Liver (tissue), 9 donors: ENCODE data around the gene LIMS2. TPM values are rescaled to one million over a fixed set of nuclear protein-coding genes. Genes with fewer than 3 reads are reported as not detected.

Experiments used
- DNase-seq: peaks from one replicate; pipeline ENCODE4 v3.0.0-alpha.2; 2017; ENCODE audit warnings: low spot score
- H3K27ac ChIP-seq, 2 donors: one replicate each; pipeline ENCODE4 v1.7.0; 2013; ENCODE audit warnings: inconsistent platforms in 2 of 2, low read length in 2 of 2, control low read depth in 1 of 2, low read depth in 1 of 2, mild to moderate bottlenecking in 1 of 2
- H3K27me3 ChIP-seq, 4 donors: one replicate each; pipeline versions ENCODE4 v1.6.1 to v1.7.0; 2013; ENCODE audit warnings: low read length in 3 of 4, inconsistent platforms in 1 of 4, mild to moderate bottlenecking in 1 of 4, moderate library complexity in 1 of 4; ENCODE audit not compliant: control insufficient read depth in 4 of 4, insufficient read depth in 4 of 4
- H3K36me3 ChIP-seq, 4 donors: one replicate each; pipeline versions ENCODE4 v1.6.1 to v1.7.0; 2013; ENCODE audit warnings: low read length in 3 of 4, mild to moderate bottlenecking in 3 of 4, low read depth in 1 of 4, moderate library complexity in 1 of 4; ENCODE audit not compliant: control insufficient read depth in 4 of 4, insufficient read depth in 3 of 4
- H3K4me1 ChIP-seq, 4 donors: one replicate each; pipeline versions ENCODE4 v1.6.1 to v1.7.0; 2013; ENCODE audit warnings: low read length in 3 of 4, mild to moderate bottlenecking in 3 of 4, moderate library complexity in 1 of 4; ENCODE audit not compliant: control insufficient read depth in 4 of 4, insufficient read depth in 4 of 4
- H3K4me3 ChIP-seq, 3 donors: one replicate each; pipeline versions ENCODE4 v1.6.1 to v1.7.0; 2013; ENCODE audit warnings: low read length in 3 of 3, control low read depth in 1 of 3, low read depth in 1 of 3, mild to moderate bottlenecking in 1 of 3
- H3K9ac ChIP-seq, 2 donors: one replicate each; pipeline ENCODE4 v1.7.0; 2013; ENCODE audit warnings: low read length in 2 of 2, mild to moderate bottlenecking in 2 of 2, moderate library complexity in 2 of 2, control low read depth in 1 of 2, low read depth in 1 of 2
- H3K9me3 ChIP-seq, 4 donors: one replicate each; pipeline versions ENCODE4 v1.6.1 to v1.7.0; 2013; ENCODE audit warnings: low read length in 3 of 4; ENCODE audit not compliant: control insufficient read depth in 4 of 4
- CTCF ChIP-seq: fragments of 150-350 bp; IDR thresholded peaks from 2 replicates; pipeline ENCODE4 v1.5.1; 2017; ENCODE audit warnings: improper control_type of control experiment, low read depth, low read length; ENCODE audit not compliant: missing input control
- EGR1 ChIP-seq, 2 donors: IDR thresholded peaks; 2 replicates each; pipeline ENCODE4 v1.6.1; 2016 to 2018; ENCODE audit warnings: antibody characterized with exemption in 2 of 2, low read depth in 2 of 2
- FOXA2 ChIP-seq: IDR thresholded peaks from 2 replicates; pipeline ENCODE4 v1.6.1; 2016; ENCODE audit warnings: antibody characterized with exemption
- HNF4G ChIP-seq: IDR thresholded peaks from 2 replicates; pipeline ENCODE4 v1.6.1; 2016; ENCODE audit warnings: antibody characterized with exemption
- JUND ChIP-seq, 2 donors: IDR thresholded peaks; 2 replicates each; pipeline ENCODE4 v1.6.1; 2016; ENCODE audit warnings: antibody characterized with exemption in 2 of 2
- RAD21 ChIP-seq, 2 donors: IDR thresholded peaks; 2 replicates each; pipeline ENCODE4 v1.6.1; 2016; ENCODE audit warnings: antibody characterized with exemption in 2 of 2, mild to moderate bottlenecking in 2 of 2
- RXRA ChIP-seq, 2 donors: IDR thresholded peaks; 2 replicates each; pipeline ENCODE4 v1.6.1; 2017 to 2018; ENCODE audit warnings: antibody characterized with exemption in 2 of 2, mild to moderate bottlenecking in 1 of 2
- SP1 ChIP-seq: IDR thresholded peaks from 2 replicates; pipeline ENCODE4 v1.6.1; 2018; ENCODE audit warnings: antibody characterized with exemption, mild to moderate bottlenecking
- TAF1 ChIP-seq: conservative IDR thresholded peaks from 2 replicates; pipeline ENCODE4 v1.6.1; 2016; ENCODE audit warnings: antibody characterized with exemption, mild to moderate bottlenecking
- YY1 ChIP-seq: IDR thresholded peaks from 2 replicates; pipeline ENCODE4 v1.6.1; 2016; ENCODE audit warnings: antibody characterized with exemption, mild to moderate bottlenecking
- ZBTB33 ChIP-seq: IDR thresholded peaks from 2 replicates; pipeline ENCODE4 v1.6.1; 2016; ENCODE audit warnings: antibody characterized with exemption
- WGBS: extraction: QIAGEN DNeasy Blood & Tissue Kit; methylation state at CpG from one replicate; pipeline ENCODE4 v1.1.7; 2013; 5-methylcytosine and 5-hydroxymethylcytosine counted together
- polyA plus RNA-seq, 2 donors: library from polyadenylated mRNA; stranded (reverse) in 1 of 2; unstranded in 1 of 2; fragments of 200-250 nt in 1 of 2; fragments of >200 nt in 1 of 2; fragmentation: Nextera tagmentation in 1 of 2; extraction: Ambion mirVana in 1 of 2; gene quantifications; one replicate each; pipeline versions ENCODE4 v1.2.1 to v1.2.3, GENCODE V29; 2013 to 2015
- total RNA-seq, 2 donors: library from RNA; depleted of rRNA; stranded (reverse); fragments of >200 nt; gene quantifications; one replicate each; pipeline ENCODE4 v1.2.3, GENCODE V29; 2014
- TF ChIP-seq, protein P1 (sequence below): IDR thresholded peaks from 2 replicates; pipeline ENCODE4 v1.6.1; 2016; ENCODE audit warnings: antibody characterized with exemption, mild to moderate bottlenecking
- TF ChIP-seq, protein P2 (sequence below): IDR thresholded peaks from 2 replicates; pipeline ENCODE4 v1.6.1; 2016; ENCODE audit warnings: antibody characterized with exemption
- donor health status: healthy.
- donor health status: healthy.
- donor health status: healthy.
- donor health status: healthy.
- donor health status: healthy.

Gene LIMS2
- total and polyA plus RNA-seq, 4 donors, result 1.4 to 17.9 (median 16.1) TPM

GRCh38 chr2:127649684-127650040, 25.7 kb downstream of the LIMS2 start:
- H3K36me3 ChIP-seq, result peaks cover 0 to 7% (median 1%) of the 10 kb centered on the region in 4 donors
- TF ChIP-seq CTCF, result peak; percentile 80
- TF ChIP-seq EGR1 (IDR thresholded peaks at IDR 0.05; ENCODE audit: low read depth in 2 of 2), result no peak
- no peak for TF ChIP-seq YY1
- TF ChIP-seq TAF1, result no peak
- TF ChIP-seq FOXA2, result no peak
- TF ChIP-seq RAD21 (IDR thresholded peaks at IDR 0.05), result peak; percentile 73 to 86
- TF ChIP-seq, protein P1, sequence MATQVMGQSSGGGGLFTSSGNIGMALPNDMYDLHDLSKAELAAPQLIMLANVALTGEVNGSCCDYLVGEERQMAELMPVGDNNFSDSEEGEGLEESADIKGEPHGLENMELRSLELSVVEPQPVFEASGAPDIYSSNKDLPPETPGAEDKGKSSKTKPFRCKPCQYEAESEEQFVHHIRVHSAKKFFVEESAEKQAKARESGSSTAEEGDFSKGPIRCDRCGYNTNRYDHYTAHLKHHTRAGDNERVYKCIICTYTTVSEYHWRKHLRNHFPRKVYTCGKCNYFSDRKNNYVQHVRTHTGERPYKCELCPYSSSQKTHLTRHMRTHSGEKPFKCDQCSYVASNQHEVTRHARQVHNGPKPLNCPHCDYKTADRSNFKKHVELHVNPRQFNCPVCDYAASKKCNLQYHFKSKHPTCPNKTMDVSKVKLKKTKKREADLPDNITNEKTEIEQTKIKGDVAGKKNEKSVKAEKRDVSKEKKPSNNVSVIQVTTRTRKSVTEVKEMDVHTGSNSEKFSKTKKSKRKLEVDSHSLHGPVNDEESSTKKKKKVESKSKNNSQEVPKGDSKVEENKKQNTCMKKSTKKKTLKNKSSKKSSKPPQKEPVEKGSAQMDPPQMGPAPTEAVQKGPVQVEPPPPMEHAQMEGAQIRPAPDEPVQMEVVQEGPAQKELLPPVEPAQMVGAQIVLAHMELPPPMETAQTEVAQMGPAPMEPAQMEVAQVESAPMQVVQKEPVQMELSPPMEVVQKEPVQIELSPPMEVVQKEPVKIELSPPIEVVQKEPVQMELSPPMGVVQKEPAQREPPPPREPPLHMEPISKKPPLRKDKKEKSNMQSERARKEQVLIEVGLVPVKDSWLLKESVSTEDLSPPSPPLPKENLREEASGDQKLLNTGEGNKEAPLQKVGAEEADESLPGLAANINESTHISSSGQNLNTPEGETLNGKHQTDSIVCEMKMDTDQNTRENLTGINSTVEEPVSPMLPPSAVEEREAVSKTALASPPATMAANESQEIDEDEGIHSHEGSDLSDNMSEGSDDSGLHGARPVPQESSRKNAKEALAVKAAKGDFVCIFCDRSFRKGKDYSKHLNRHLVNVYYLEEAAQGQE, result no peak
- TF ChIP-seq RXRA (IDR thresholded peaks at IDR 0.05), result no peak
- TF ChIP-seq, protein P2, sequence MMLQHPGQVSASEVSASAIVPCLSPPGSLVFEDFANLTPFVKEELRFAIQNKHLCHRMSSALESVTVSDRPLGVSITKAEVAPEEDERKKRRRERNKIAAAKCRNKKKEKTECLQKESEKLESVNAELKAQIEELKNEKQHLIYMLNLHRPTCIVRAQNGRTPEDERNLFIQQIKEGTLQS, result no peak
- TF ChIP-seq SP1, result no peak
- no peak for TF ChIP-seq HNF4G
- no peak overlapping the region for H3K27ac ChIP-seq
- no peaks in the 10 kb centered on the region for H3K27me3 ChIP-seq
- no peak overlapping the region for H3K9ac ChIP-seq
- peak; percentile 83 for DNase-seq
- WGBS, result 16% methylated on average over 7 of the region's 7 CpGs
- no peaks in the 10 kb centered on the region for H3K9me3 ChIP-seq
- peaks cover 2 to 16% (median 5%) of the 10 kb centered on the region in 4 donors for H3K4me1 ChIP-seq
- no peak overlapping the region for H3K4me3 ChIP-seq

GRCh38 chr2:127649100-127649611, 26.2 kb downstream of the LIMS2 start:
- H3K27me3 ChIP-seq, result no peaks in the 10 kb centered on the region
- DNase-seq, result no peak
- TF ChIP-seq, protein P2, result no peak
- TF ChIP-seq, protein P1, result no peak
- TF ChIP-seq JUND (IDR thresholded peaks at IDR 0.05) (no peak), TAF1 (no peak), RXRA (IDR thresholded peaks at IDR 0.05) (no peak), FOXA2 (no peak), ZBTB33 (no peak), YY1 (no peak)
- no peak overlapping the region for H3K4me3 ChIP-seq
- peaks cover 0 to 3% (median 1%) of the 10 kb centered on the region in 4 donors for H3K36me3 ChIP-seq
- 83% methylated on average over 12 of the region's 12 CpGs for WGBS
- H3K4me1 ChIP-seq, result peaks cover 2 to 16% (median 5%) of the 10 kb centered on the region in 4 donors
- H3K9ac ChIP-seq, result no peak overlapping the region
- H3K27ac ChIP-seq, result no peak overlapping the region
- H3K9me3 ChIP-seq, result no peaks in the 10 kb centered on the region
